HG02571 (cell line): ENCODE results near the gene RBM4B.
"Not testable (repeated sequence)": the region's sequence is repeated elsewhere in the genome, so short reads cannot be mapped to it uniquely, and the experiment has no call there.

ENCODE experiments used
- ATAC-seq: cut with Tn5 transposase; IDR thresholded peaks from one replicate; pipeline ENCODE4 v1.9.1; 2021; ENCODE audit warnings: mild to moderate bottlenecking, moderate library complexity; ENCODE audit not compliant: unreplicated experiment

RBM4B gene

DNA sequence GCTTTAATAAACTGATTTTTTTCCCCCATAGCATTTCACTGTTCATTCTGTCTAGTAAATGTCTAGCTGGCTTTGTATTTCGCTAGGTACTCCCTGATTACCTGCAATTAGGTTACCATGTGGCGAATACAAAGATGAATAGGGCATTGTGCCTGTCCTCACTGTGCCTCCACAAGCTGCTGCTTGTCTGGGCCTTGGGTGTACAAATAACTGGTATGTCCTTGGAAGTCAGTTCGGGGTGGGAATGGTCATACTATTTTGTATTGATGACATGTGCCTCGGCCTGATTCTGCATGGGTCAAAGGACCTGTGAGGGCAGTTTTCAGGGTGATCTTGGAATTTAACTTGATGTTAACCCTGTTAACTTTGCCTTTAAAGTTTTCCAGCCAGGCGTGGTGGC, 27.8 kb downstream of the RBM4B start:
- no peak for ATAC-seq

DNA sequence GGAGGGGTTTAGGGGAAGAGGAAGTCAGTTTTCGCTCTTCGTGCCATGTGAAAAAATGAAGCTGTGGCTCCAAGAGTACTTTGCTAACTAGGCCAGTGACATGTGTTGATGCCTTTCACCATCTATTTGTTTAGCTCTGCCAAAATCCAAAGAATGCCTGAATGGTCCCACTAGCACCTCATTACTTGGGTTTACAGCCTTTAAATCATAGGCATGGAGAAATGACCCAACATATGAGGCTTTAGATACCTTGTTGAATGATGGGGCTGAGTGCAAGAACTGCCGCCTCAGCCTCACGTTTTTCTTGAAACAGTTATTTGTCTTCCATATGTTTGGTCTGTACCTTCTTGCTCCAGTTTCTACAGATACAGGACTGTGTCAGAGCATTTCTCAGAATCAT, 30.9 kb downstream of the RBM4B start:
- no peak for ATAC-seq

- ATAC-seq: no peak
Observed at GRCh38 chr11:66643745-66644437, 33.8 kb downstream of the RBM4B start.

DNA sequence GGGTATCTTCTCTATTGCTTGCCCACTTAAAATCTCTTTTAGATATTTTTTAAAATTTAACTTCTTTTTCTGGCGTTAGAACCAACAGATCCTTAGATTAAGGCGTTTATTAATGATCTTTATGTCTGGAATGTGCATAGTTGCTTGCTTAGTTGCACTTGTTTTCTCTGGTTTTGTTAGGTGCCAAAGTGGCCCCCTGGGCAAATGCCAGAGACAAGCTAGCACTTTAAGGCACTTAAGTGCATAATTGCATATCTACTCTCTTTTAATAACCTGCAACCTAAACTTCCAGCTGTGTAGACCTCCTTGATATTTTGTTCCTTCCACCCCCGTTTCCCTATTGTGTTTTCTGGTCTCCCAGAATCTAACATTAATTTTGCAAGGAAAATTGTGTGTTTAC, 35.9 kb downstream of the RBM4B start:
- no peak for ATAC-seq

GRCh38 chr11:66639814-66640340, 37.8 kb downstream of the RBM4B start:
- ATAC-seq: not testable (repeated sequence)

GRCh38 chr11:66639066-66639813, 38.4 kb downstream of the RBM4B start:
- no peak for ATAC-seq

DNA sequence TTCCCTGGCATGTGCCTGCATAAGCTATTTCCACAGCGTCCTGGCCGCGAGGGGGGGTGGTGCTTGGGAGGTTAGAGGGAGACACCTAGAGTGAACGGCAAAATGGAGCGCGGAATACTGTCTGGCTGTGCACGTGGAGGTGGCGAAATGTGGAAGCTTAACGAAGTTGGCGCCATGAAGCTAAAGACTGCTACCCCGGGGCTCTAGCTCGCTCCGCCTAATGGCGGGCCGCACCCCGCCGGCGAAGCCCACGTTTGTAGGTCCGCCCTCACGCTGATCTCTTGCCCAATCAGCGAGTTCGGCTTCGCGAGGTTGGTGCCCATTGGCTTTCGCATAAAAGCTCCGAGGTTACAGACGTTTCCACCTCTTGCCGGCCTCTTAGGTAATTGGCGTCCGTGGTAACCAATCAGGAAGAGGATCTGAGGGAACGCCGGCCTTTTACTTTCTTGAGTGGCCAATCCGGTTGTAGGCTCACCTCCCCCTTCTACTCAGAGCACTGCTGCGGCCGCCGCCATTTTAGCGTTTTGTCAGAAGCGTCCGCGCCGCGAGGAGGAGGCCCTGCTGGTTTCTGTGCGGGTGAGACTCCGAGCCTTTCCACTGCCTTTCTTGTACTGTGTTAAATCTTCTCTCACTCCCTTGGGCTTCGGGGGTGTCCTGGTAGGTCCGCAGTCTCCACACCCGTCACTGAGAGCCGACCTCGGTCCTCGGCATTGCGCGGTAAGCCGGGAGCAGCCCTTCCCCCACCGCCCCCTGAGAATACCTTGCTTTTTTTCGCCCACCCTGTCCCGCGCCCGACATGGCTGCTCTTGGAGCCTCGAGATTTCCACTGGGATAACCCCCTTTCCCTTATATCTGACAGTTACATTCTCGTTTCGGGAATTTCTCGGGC, 39.3 kb downstream of the RBM4B start, which contains the start of gene RBM4:
RBM4 (plus strand) TSS at position 527 of the 889 bp plus-strand sequence. CDS start 1,009 bp downstream, outside the sequence.
- ATAC-seq: peak; percentile 94

DNA sequence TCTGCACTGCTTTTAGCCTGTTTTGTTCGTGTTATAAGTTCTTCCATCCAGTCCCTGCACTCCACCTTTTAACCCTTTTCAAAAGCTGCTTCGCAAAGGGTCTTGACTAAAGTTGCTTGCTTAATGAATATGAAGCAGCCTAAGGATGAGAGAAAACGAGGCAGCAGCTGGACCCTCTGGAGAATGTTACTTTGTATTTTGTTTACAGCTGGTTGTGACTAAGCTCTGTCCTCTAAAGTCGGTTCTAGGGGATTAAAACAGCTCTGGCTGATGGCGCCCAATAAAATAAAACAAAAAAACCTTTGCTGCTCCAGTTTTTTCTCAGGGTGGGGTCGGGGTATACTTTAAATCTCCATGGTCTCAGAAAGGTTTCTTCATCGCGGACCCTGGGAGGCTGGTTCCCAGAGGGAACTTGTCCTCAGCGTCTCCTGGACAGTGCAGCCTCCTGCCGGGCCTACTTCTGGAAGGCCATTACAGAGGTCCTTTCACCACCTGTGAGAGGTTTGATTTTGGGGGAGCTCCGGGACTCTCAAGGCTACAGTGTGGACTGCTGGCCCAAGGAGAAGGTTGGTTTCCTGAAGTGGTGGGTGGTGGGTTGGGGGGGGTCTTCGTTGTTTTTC, 40.0 kb downstream of the RBM4B start:
- ATAC-seq: no peak

DNA sequence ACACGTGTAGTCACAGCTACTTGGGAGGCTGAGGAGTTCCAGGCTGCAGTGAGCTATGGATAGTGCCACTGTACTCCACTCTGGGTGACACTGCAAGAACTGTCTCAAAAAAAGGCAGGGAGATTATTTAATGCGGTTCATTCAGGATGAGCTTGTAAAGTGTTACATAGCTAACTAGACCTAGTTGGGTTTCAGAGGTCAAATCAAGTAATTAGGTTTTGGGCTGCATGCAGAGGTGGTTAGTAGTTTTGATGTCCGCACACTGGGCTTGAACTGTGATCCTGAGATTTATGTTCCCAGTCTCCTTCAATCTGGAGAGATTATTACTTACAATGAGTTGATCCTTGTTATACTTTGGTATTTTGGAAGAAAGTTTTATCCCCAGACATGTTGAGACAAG, 41.3 kb downstream of the RBM4B start:
- no peak for ATAC-seq

DNA sequence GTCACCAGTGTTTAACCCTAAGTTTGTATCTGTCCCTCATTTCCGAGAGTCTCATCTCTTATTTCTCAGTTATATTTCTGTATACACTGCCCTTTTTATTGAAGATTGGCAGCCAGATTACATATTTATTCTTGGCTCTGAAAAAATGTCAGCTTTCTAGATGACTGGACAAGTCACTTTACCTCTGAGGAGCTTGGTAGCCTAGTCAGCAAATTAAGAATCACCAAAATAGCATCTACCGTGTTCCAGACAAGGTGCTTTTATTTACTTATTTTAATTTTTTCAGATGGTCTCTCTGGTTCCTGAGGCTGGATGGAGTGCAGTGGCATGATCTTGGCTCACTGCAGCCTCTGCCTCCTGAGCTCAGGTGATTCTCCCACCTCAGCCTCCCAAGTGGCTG, 44.7 kb downstream of the RBM4B start:
- no peak for ATAC-seq

DNA sequence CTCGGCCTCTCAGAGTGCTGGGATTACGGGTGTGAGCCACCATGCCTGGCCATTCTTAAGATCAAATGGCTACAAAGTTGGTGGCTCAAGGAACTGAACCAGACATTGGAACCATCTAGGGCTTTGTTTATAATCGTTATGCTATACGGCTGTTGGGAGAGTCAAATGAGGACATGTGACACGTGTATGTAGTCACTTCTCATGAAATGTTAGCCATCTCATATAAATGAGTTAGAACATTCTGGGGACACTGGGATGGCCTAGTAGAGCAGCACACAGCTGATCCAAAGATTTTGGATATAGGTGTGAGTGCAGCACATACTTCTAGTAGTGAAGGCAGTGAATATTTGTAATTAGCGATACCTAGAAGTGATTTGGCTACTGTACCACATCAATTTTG, 45.8 kb downstream of the RBM4B start:
- ATAC-seq: no peak

- ATAC-seq: no peak
Observed at GRCh38 chr11:66629356-66629755, 48.3 kb downstream of the RBM4B start.

DNA sequence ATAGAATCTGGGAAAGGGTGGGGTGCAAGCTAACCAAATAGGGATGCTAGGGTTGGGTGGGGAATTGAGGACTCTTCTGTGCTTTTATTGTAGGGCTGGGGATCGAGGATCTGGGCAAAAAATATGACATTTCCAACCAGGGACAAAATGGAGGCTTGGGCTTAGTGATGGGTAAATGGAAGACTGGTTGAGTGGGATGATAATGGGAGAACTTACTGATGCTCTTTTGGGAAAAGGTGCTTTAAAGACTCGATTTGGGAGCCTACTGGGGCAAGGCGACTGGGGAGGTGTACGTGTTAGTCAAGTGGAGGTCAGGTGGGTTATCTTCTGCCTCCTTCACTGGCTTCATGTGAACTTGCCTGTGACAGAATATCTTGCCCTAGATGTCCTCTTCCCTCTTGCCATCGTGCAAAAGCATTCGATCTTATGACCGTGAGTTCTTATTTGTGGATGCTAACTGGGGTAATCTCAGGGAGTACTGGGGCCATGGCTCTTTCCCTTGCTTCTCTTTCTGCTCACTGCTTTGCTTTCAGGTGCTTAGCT, 49.6 kb downstream of the RBM4B start:
- ATAC-seq: no peak

DNA sequence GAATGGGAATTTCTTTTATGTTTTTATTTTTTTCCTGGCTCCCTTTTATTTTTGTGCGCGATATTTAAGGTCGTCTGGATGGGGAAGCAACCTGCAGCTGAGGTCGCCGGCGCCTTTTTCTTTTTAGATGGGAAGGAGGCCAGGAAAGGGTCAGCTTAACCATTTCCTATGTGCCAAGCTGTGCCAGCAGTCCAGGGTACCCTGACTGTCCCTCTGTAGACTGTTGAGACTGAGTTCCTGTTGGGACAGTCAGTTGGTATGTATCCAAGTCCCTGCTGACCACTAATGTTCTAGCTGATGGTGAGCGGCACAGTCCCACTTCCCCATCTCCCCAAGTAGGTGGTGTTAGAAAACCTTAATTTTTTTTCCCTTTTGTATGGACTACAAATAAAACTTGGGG, 50.8 kb downstream of the RBM4B start:
- ATAC-seq: no peak

DNA sequence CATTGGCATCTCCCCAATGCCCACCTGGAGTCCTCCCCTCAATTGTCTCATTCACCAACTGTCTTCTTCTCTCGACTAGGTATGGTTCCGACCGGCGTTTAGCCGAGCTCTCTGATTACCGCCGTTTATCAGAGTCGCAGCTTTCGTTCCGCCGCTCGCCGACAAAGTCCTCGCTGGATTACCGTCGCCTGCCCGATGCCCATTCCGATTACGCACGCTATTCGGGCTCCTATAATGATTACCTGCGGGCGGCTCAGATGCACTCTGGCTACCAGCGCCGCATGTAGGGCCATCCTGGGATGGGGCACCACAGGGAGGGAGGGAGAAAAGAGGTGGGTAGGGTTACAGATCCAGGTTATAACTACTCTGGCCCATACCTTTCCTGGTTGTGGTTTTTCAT, 51.3 kb downstream of the RBM4B start:
- no peak for ATAC-seq

- ATAC-seq: no peak
Observed at GRCh38 chr11:66625752-66626149, 51.9 kb downstream of the RBM4B start.

- no peak for ATAC-seq
Observed at GRCh38 chr11:66625041-66625751, 52.5 kb downstream of the RBM4B start.

DNA sequence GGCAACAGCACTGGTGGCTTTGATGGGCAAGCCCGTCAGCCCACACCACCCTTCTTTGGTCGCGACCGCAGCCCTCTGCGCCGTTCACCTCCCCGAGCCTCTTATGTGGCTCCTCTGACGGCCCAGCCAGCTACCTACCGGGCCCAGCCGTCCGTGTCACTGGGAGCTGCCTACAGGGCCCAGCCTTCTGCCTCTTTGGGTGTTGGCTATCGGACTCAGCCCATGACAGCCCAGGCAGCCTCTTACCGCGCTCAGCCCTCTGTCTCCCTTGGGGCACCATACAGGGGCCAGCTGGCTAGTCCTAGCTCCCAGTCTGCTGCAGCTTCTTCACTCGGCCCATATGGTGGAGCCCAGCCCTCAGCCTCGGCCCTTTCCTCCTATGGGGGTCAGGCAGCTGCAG, 53.2 kb downstream of the RBM4B start:
- no peak for ATAC-seq

DNA sequence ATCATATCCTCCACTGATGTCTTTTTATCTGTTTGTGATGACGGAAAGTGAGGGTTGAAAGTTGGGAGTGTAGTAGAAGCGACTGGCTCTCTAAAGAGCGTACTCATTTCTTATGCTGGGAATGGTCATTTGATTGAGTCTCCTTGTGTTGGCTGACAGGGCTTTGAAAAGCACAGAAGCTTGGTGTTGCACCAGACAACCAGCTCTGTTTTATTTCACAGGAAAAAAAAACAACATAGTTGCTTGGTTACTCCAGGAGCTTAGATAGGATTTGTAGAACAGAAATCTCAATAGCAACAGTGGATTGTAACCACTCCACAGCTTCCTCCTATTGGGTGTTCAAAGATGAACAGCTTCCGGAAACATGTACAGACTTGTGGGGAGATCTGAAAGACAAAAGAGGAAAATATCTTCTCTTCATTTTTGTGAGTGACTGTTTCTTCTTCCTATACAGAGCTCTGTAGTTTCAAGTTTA, 58.6 kb downstream of the RBM4B start:
- ATAC-seq: no peak
